H1 (cell line): ENCODE data around the gene GTF2H1. TPM values are rescaled to one million over a fixed set of nuclear protein-coding genes. Genes with fewer than 3 reads are reported as not detected.

Source experiments
- CTCF ChIA-PET: fragments of 300-600 bp; sonication (Branson Sonifier 250); formaldehyde crosslinking; loops from one replicate; lab custom pipeline; 2021; ENCODE audit not compliant: partially characterized antibody; lab: Charles Lee
- POLR2A ChIA-PET: fragments of 300-600 bp; sonication (Branson Sonifier 250); formaldehyde crosslinking; loops from one replicate; lab custom pipeline; 2021; ENCODE audit warnings: inconsistent platforms; ENCODE audit not compliant: partially characterized antibody; lab: Charles Lee
- DNase-seq, 2 experiments: peaks; one replicate each; pipeline versions ENCODE4 v3.0.0 to v3.0.0-alpha.2; 2010 to 2022; ENCODE audit warnings: low spot score in 2 of 2, low read depth in 1 of 2, mixed read lengths in 1 of 2
- FAIRE-seq: peaks from 2 replicates; lab custom pipeline; 2011; peaks lifted over from hg19 to GRCh38; lab: Jason Lieb, UNC
- H2AFZ ChIP-seq: 2 replicates; pipeline ENCODE4 v1.8.1; 2012; ENCODE audit warnings: low read length, inconsistent platforms
- H2AK5ac ChIP-seq: 2 replicates; pipeline ENCODE4 v1.6.1; 2013; ENCODE audit warnings: low read depth, low read length
- H2BK120ac ChIP-seq: replicated peaks from 2 replicates; pipeline ENCODE3; 2013; ENCODE audit warnings: low read depth, low read length, inconsistent platforms
- H2BK12ac ChIP-seq: 2 replicates; pipeline ENCODE4 v1.6.1; 2013; ENCODE audit warnings: low read depth, low read length
- H2BK15ac ChIP-seq: 2 replicates; pipeline ENCODE4 v1.6.1; 2013; ENCODE audit warnings: low read length
- H2BK20ac ChIP-seq: 2 replicates; pipeline ENCODE4 v1.6.1; 2013; ENCODE audit warnings: low read length
- H2BK5ac ChIP-seq: 2 replicates; pipeline ENCODE4 v1.6.1; 2013; ENCODE audit warnings: low read depth, low read length
- H3K14ac ChIP-seq: 2 replicates; pipeline ENCODE4 v1.6.1; 2013; ENCODE audit warnings: inconsistent platforms; ENCODE audit not compliant: insufficient read length
- H3K18ac ChIP-seq: 2 replicates; pipeline ENCODE4 v1.6.1; 2013; ENCODE audit warnings: low read length; ENCODE audit errors: extremely low read depth
- H3K23ac ChIP-seq: 2 replicates; pipeline ENCODE4 v1.6.1; 2013; ENCODE audit warnings: inconsistent platforms; ENCODE audit not compliant: insufficient read length
- H3K23me2 ChIP-seq: 2 replicates; pipeline ENCODE4 v1.6.1; 2013; ENCODE audit warnings: low read depth, low read length
- H3K27ac ChIP-seq: 2 replicates; pipeline ENCODE4 v1.6.1; 2011; ENCODE audit warnings: low read depth, low read length, inconsistent platforms
- H3K27me3 ChIP-seq, 4 experiments: replicated peaks in 1 of 4; 1 replicate in 1 of 4; 2 replicates in 3 of 4; pipeline versions ENCODE4 v1.6.1 to v1.8.1; 2011 to 2013; ENCODE audit warnings: low read length in 3 of 4, mild to moderate bottlenecking in 3 of 4, inconsistent platforms in 2 of 4, mixed read lengths in 2 of 4, moderate library complexity in 1 of 4; ENCODE audit not compliant: control insufficient read depth in 3 of 4, insufficient read depth in 3 of 4; ENCODE audit errors: extremely low read depth in 1 of 4
- H3K36me3 ChIP-seq, 4 experiments: 2 replicates each; pipeline versions ENCODE4 v1.6.1 to v1.8.1; 2011 to 2013; ENCODE audit warnings: mild to moderate bottlenecking in 4 of 4, low read length in 3 of 4, moderate library complexity in 2 of 4, control low read depth in 1 of 4, inconsistent platforms in 1 of 4; ENCODE audit not compliant: insufficient read depth in 4 of 4, control insufficient read depth in 2 of 4
- H3K4ac ChIP-seq: replicated peaks from 2 replicates; pipeline ENCODE3; 2013; ENCODE audit warnings: low read length, low read depth, mixed read lengths, inconsistent platforms; ENCODE audit not compliant: insufficient read length
- H3K4me1 ChIP-seq, 4 experiments: replicated peaks in 1 of 4; 1 replicate in 1 of 4; 2 replicates in 3 of 4; pipeline versions ENCODE4 v1.6.1 to v1.8.1; 2011 to 2013; ENCODE audit warnings: low read length in 3 of 4, inconsistent platforms in 2 of 4, mixed read lengths in 1 of 4; ENCODE audit not compliant: insufficient read depth in 4 of 4, control insufficient read depth in 3 of 4
- H3K4me2 ChIP-seq, 2 experiments: 2 replicates each; pipeline versions ENCODE4 v1.6.1 to v1.8.1; 2011 to 2013; ENCODE audit warnings: low read depth in 2 of 2, low read length in 2 of 2, control low read depth in 1 of 2, inconsistent platforms in 1 of 2, mild to moderate bottlenecking in 1 of 2; ENCODE audit not compliant: insufficient read depth in 1 of 2
- H3K4me3 ChIP-seq, 4 experiments: fragments of 200-600, 300-600 bp in 1 of 4; sonication (generic), shearing (Covaris generic), sonication (Bioruptor Twin) in 1 of 4; 2 replicates each; pipeline versions ENCODE4 v1.5.1 to v1.8.1; 2011 to 2016; ENCODE audit warnings: low read length in 4 of 4, low read depth in 3 of 4, control low read depth in 2 of 4, inconsistent platforms in 2 of 4, mild to moderate bottlenecking in 2 of 4, mixed read lengths in 1 of 4, moderate library complexity in 1 of 4; ENCODE audit not compliant: insufficient read depth in 2 of 4; ENCODE audit errors: extremely low read depth in 1 of 4
- H3K56ac ChIP-seq: replicated peaks from 2 replicates; pipeline ENCODE3; 2013; ENCODE audit warnings: low read depth, mild to moderate bottlenecking, mixed read lengths, low read length, inconsistent platforms; ENCODE audit not compliant: insufficient read length
- H3K79me1 ChIP-seq: 2 replicates; pipeline ENCODE4 v1.6.1; 2013; ENCODE audit warnings: low read depth, low read length, control low read depth
- H3K79me2 ChIP-seq, 2 experiments: 2 replicates each; pipeline versions ENCODE4 v1.6.1 to v1.8.1; 2012 to 2013; ENCODE audit warnings: low read length in 2 of 2, mild to moderate bottlenecking in 2 of 2, inconsistent platforms in 1 of 2; ENCODE audit not compliant: insufficient read depth in 2 of 2, control insufficient read depth in 1 of 2
- H3K9ac ChIP-seq, 4 experiments: replicated peaks in 1 of 4; 1 replicate in 1 of 4; 2 replicates in 3 of 4; pipeline versions ENCODE4 v1.6.1 to v1.8.1; 2011 to 2013; ENCODE audit warnings: low read depth in 3 of 4, low read length in 3 of 4, control low read depth in 2 of 4, mild to moderate bottlenecking in 2 of 4, moderate library complexity in 2 of 4, inconsistent platforms in 1 of 4; ENCODE audit errors: extremely low read depth in 1 of 4
- H3K9me3 ChIP-seq, 2 experiments: 2 replicates each; pipeline versions ENCODE4 v1.6.1 to v1.8.1; 2012 to 2013; ENCODE audit warnings: mild to moderate bottlenecking in 2 of 2, moderate library complexity in 2 of 2, control low read depth in 1 of 2, inconsistent platforms in 1 of 2, low read depth in 1 of 2, low read length in 1 of 2, mixed read lengths in 1 of 2; ENCODE audit not compliant: insufficient read depth in 2 of 2
- H4K20me1 ChIP-seq, 2 experiments: replicated peaks in 1 of 2; 2 replicates each; pipeline versions ENCODE3 to v1.8.1; 2011 to 2013; ENCODE audit warnings: inconsistent platforms in 2 of 2, low read length in 2 of 2, mild to moderate bottlenecking in 1 of 2; ENCODE audit not compliant: insufficient read depth in 2 of 2, control insufficient read depth in 1 of 2
- H4K5ac ChIP-seq: 2 replicates; pipeline ENCODE4 v1.6.1; 2013; ENCODE audit warnings: low read length, low read depth, mixed read lengths, inconsistent platforms; ENCODE audit not compliant: insufficient read length
- H4K8ac ChIP-seq: 2 replicates; pipeline ENCODE4 v1.8.0; 2013; ENCODE audit warnings: mild to moderate bottlenecking, moderate library complexity, low read length, inconsistent platforms; ENCODE audit not compliant: insufficient read depth; ENCODE audit errors: extremely low read depth
- H4K91ac ChIP-seq: replicated peaks from 2 replicates; pipeline ENCODE3; 2013; ENCODE audit warnings: low read length, mixed read lengths, inconsistent platforms; ENCODE audit not compliant: insufficient read length
- CHD2 ChIP-seq: IDR thresholded peaks from 2 replicates; pipeline ENCODE4 v1.6.1; 2012; ENCODE audit warnings: low read length, improper control_type of control experiment
- FOSL1 ChIP-seq: IDR thresholded peaks from 2 replicates; pipeline ENCODE4 v1.6.1; 2011; ENCODE audit warnings: mild to moderate bottlenecking, low read depth, low read length, moderate library complexity; ENCODE audit not compliant: insufficient read depth
- GTF2F1 ChIP-seq: IDR thresholded peaks from 2 replicates; pipeline ENCODE4 v1.6.1; 2012; ENCODE audit warnings: low read depth, low read length, improper control_type of control experiment, borderline replicate concordance
- HDAC6 ChIP-seq: IDR thresholded peaks from one replicate; pipeline ENCODE4 v1.7.1; 2012; ENCODE audit warnings: low read depth, mild to moderate bottlenecking, inconsistent platforms, low read length, moderate library complexity
- JUN ChIP-seq: IDR thresholded peaks from 2 replicates; pipeline ENCODE4 v1.6.1; 2011; ENCODE audit warnings: low read depth, mild to moderate bottlenecking, improper control_type of control experiment, low read length
- KDM4A ChIP-seq: IDR thresholded peaks from one replicate; pipeline ENCODE4 v1.7.1; 2012; ENCODE audit warnings: low read depth, mild to moderate bottlenecking, moderate library complexity, low read length, inconsistent platforms; ENCODE audit not compliant: severe bottlenecking
- NRF1 ChIP-seq: IDR thresholded peaks from 2 replicates; pipeline ENCODE4 v1.6.1; 2011; ENCODE audit warnings: mild to moderate bottlenecking, low read depth, low read length, improper control_type of control experiment
- RBBP5 ChIP-seq: IDR thresholded peaks from 2 replicates; pipeline ENCODE4 v1.7.1; 2012; ENCODE audit warnings: low read depth, mild to moderate bottlenecking, inconsistent platforms, low read length, moderate library complexity, borderline replicate concordance
- SIX5 ChIP-seq: IDR thresholded peaks from 2 replicates; pipeline ENCODE4 v1.6.1; 2011; ENCODE audit warnings: mild to moderate bottlenecking, low read depth, low read length
- SP1 ChIP-seq: IDR thresholded peaks from 2 replicates; pipeline ENCODE4 v1.6.1; 2011; ENCODE audit warnings: low read depth, low read length
- SUZ12 ChIP-seq: fragments of 200-600 bp; sonication (generic); IDR thresholded peaks from 2 replicates; pipeline ENCODE4 v1.6.1; 2012; ENCODE audit warnings: mild to moderate bottlenecking, inconsistent platforms, low read length, moderate library complexity, mixed read lengths
- TCF12 ChIP-seq: IDR thresholded peaks from 2 replicates; pipeline ENCODE4 v1.6.1; 2011; ENCODE audit warnings: low read depth, mild to moderate bottlenecking, low read length
- TEAD4 ChIP-seq: IDR thresholded peaks from 2 replicates; pipeline ENCODE4 v1.6.1; 2012; ENCODE audit warnings: low read depth, low read length, inconsistent platforms, mixed read lengths
- YY1 ChIP-seq: IDR thresholded peaks from 2 replicates; pipeline ENCODE4 v1.6.1; 2011; ENCODE audit warnings: low read depth, mild to moderate bottlenecking, low read length
- WGBS, 2 experiments: shearing (Covaris generic) in 1 of 2; methylation state at CpG; one replicate each; pipeline versions ENCODE4 v1.1.6 to v1.1.7; 2013 to 2015; ENCODE audit warnings: low lambda C conversion rate in 2 of 2, mixed read lengths in 2 of 2, inconsistent platforms in 1 of 2, low coverage in 1 of 2, missing lambda C conversion rate in 1 of 2; ENCODE audit not compliant: insufficient replicate concordance in 2 of 2, insufficient coverage in 1 of 2, insufficient read length in 1 of 2; ENCODE audit errors: extremely low coverage in 1 of 2, missing lambda C conversion rate in 1 of 2; 5-methylcytosine and 5-hydroxymethylcytosine counted together
- polyA plus RNA-seq, 7 experiments: library from polyadenylated mRNA; depleted of rRNA in 3 of 7; stranded (reverse) in 5 of 7; unstranded in 2 of 7; fragments of >200 nt in 5 of 7; fragments of 200-250 nt in 2 of 7; gene quantifications; 1 replicate in 5 of 7; 2 replicates in 1 of 7; 4 replicates in 1 of 7; pipeline versions ENCODE4 v1.2.1 to v1.2.3, GENCODE V29; 2011 to 2013; ENCODE audit warnings: missing spikeins in 2 of 7, mixed read lengths in 2 of 7
- total RNA-seq: library from RNA; stranded (reverse); fragmentation: NEBNext Ultra II Directional; extraction: Animal tissue kit (Norgen Biotek cat#: 25700); gene quantifications from 2 replicates; pipeline ENCODE4 v1.2.1, GENCODE V29; 2021

GTF2H1 gene
- total and polyA plus RNA-seq, 2 of the 8 experiments (the other 6 are each of a cell fraction or from before 2014, with no cell fraction given), result 9.1 to 26.3 TPM

DNA sequence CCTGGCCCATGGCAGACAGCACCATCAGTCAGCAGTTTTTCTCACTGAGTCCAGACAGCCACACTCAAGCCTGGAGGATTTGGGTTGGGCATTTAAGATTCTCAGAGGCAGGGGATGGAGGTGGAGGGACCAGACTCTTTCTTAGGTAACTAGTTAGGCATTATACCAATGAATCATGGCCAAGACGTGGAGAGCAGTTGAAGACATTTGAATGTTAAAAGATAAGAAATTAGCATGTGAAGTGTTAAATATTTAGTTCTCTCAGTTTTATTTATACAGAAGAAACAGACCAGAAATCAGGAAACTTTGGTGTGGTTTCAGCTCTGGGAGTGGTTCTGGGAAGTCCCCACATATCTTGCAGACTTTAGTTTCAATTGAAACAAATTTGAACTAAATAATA lies 9.9 kb downstream of the GTF2H1 start:
- WGBS, 2 experiments, result 50% methylated on average over 1 of the region's 1 CpG; no CpG with 5 or more reads in 1 of the 2 experiments
- no peak overlapping the region for H2BK20ac ChIP-seq

More for the DNA sequence above, 9.9 kb downstream of the GTF2H1 start:
- ChIA-PET CTCF (interaction anchor here (0.7 kb wide), 1 partner anchor 1188 kb away, joined by 3 read pairs; no protein-coding TSS in a partner anchor), POLR2A (interaction anchor here (2.0 to 2.6 kb wide), 2 partner anchors 10 to 21 kb away, joined by 4 to 22 read pairs; partner anchors contain the start of genes GTF2H1 and HPS5)
- H2BK5ac ChIP-seq, result no peak overlapping the region
- no peaks in the 10 kb centered on the region for H3K27me3 ChIP-seq
- H4K5ac ChIP-seq, result no peak overlapping the region
- DNase-seq, result peak in 1 of 2 experiments; percentile 19
- no peak overlapping the region for H3K4me3 ChIP-seq
- no peak overlapping the region for H4K91ac ChIP-seq
- no peaks in the 10 kb centered on the region; the same call in 1 of the 2 replicates for H3K79me1 ChIP-seq
- no peak overlapping the region for H3K4ac ChIP-seq
- no peak overlapping the region for H2AK5ac ChIP-seq
- no peak overlapping the region for H3K27ac ChIP-seq
- no peak overlapping the region for H3K9ac ChIP-seq
- H3K56ac ChIP-seq, result no peak overlapping the region
- no peak overlapping the region for H2BK120ac ChIP-seq
- H3K4me1 ChIP-seq, result 0 out of 7 replicates have a peak, but pooled peaks cover 0 to 3% (median 0%) of the 10 kb centered on the region in 4 experiments
- no peak overlapping the region for H3K23ac ChIP-seq
- H3K4me2 ChIP-seq, result no peak overlapping the region; a peak in 1 of 4 replicates
- no peak overlapping the region for H3K18ac ChIP-seq
- H3K23me2 ChIP-seq, result no peaks in the 10 kb centered on the region
- peaks cover 0 to 20% of the 10 kb centered on the region in 2 experiments; a peak in 2 of 4 replicates for H3K79me2 ChIP-seq
- H4K20me1 ChIP-seq, result peaks cover 0 to 2% of the 10 kb centered on the region in 2 experiments
- H3K9me3 ChIP-seq, result no peaks in the 10 kb centered on the region
- peaks cover 7 to 48% (median 29%) of the 10 kb centered on the region in 4 experiments for H3K36me3 ChIP-seq
- H3K14ac ChIP-seq, result no peak overlapping the region
- FAIRE-seq, result no peak
- TF ChIP-seq TCF12 (no peak), SUZ12 (no peak), GTF2F1 (no peak), JUN (no peak), FOSL1 (no peak), SIX5 (no peak), SP1 (no peak), RBBP5 (no peak), CHD2 (no peak), KDM4A (no peak), YY1 (no peak), NRF1 (no peak), TEAD4 (no peak), HDAC6 (no peak)
- H2AFZ ChIP-seq, result no peak overlapping the region
- no peak overlapping the region for H2BK12ac ChIP-seq
- no peak overlapping the region for H4K8ac ChIP-seq
- no peak overlapping the region for H2BK15ac ChIP-seq
